SKM-1 treated with dmso at 0.1 percent for 144 hours (cell line): ENCODE measurements around the gene SEMA5A.

Experiments
- DNase-seq: peaks from one replicate; lab custom pipeline; 2025; ENCODE audit not compliant: unreplicated experiment; lab: John Stamatoyannopoulos, UW

The SEMA5A gene

GRCh38 chr5:9051779-9052178, 494.1 kb downstream of the SEMA5A start:
- DNase-seq = no peak

DNA sequence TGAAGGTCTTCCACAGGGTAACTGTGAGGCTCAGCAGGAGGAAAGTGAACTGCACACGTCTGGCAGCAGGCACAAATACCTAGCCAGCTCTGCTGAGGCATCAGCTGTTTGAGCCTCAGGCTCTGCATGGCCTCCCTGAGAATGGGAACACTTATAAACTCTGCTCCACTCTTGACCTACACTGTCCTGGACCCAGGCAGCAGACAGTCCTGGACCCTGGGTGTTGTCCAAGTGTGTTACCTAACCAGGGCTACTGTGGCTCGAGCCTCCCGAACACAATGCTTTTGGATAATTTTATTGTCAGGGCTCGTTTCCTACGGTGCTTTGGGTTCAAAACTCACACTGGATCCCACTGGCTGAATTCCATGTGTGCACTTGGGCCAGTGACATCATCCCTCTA, 497.9 kb downstream of the SEMA5A start:
- DNase-seq = no peak

GRCh38 chr5:9046756-9047481, 499.0 kb downstream of the SEMA5A start:
- no peak for DNase-seq

GRCh38 chr5:9045946-9046345, 499.9 kb downstream of the SEMA5A start:
- no peak for DNase-seq

DNA sequence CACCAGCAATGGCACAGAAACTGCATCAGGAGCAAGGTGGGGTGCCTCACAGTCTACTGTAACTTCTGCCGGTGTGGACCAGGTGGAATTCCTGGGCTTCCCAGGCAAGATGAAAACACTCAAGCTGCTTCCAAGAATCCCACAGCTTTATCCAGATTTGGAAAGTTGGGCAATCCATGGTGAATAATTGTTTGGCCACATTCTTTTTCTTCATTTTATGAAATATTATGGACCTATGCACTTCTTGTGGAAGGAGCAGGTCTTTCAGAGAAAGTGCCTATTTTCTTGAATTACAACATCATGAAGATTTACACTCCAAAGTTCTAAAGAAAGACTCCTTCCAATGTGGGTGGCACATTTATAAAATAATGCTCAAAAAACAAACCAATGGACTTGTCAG, 503.6 kb downstream of the SEMA5A start:
- no peak for DNase-seq

DNA sequence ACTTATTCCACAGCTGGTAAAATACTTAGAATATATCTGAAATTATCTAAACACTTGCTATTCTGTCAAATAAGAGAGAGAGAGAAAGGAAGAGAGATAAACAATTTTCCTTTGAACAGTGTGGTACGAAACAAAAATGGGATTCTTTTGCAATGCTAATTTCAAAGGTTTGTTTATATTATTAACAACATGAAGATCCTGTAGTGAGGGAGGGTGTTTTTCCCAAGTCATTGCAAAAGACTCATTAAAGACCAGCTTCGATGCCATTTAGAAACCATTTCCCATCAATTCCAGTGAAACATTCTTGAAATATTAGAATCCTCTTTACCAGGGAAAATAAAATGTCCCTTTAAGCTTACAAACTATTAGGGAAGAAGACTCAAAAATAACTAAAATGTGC, 505.4 kb downstream of the SEMA5A start:
- DNase-seq = no peak

DNA sequence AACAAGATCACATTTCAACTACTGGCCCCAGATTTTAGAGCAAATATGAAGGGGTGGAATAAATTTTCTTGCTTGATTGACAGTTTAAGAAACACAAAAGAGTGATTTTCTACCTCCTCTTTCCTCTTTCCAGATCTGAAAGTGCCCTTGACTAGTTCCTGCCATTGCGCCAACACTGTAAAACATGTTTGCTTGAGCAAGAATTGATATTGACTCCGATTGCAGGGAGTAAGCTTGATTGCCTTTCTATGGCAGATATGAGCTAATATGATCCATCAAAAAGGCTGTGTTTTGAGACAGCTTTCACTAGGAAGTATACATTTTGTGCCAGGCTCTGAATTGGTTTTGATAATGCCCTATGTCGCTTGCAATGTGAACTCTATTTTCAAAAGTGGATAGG, 508.8 kb downstream of the SEMA5A start:
- DNase-seq = no peak

- no peak for DNase-seq
These were observed 510.5 kb downstream of the SEMA5A start for GRCh38 chr5:9035346-9035745.

- no peak for DNase-seq
These were observed 511.2 kb downstream of the SEMA5A start for GRCh38 chr5:9034649-9035048.

DNA sequence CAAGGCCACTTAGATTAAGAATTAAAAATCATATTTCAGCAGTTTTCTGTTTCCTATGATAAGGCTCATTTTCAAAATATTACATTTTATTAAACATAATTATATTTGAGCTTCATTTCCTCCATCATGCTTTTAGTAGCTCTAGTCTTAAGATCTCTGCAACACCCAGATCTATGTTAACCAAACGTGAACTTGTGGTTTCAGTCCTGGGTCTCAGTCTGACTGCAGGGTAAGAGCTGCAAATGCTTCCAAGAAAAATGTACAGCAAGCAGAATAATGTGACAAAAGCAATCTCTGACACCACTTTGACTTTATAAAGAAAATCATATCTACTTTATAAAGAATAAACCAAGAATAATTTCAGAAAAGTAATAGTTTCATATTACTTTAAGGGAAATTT, 512.4 kb downstream of the SEMA5A start:
- no peak for DNase-seq

DNA sequence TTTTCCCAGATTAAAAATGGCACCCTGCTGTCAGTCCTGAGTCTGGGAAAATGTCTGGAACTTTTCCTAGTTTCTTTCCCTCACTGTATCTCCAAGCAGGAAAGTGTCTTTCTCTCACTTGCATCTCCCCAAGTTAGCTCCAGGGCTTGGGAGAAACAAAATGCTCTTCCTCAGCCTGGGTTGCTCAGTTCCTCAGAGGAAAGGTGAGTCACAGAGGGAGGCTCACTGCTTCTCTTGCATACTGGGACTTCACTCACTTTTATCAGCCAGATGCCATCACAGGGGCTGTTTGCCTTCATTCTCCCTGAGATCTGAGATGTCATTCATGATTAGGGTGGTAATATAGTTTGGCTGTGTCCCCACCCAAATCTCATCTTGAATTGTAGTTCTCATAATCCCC, 519.9 kb downstream of the SEMA5A start:
- no peak for DNase-seq

DNA sequence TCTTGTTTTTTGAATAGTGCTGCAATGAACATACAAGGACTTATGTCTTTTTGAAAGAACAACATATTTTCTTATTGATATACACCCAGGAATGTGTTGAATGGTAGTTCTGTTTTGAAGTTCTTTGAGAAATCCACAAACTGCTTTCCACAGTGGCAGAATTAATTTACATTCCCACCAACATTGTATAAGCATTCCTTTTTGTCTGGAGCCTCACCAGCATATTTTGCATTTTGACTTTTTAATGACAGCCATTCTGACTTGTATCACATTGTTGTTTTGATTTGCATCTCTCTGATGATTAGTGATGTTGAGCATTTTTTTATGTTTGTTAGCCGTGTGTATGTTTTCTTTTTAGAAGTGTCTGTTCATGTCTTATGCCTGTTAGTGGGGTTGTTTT, 524.9 kb downstream of the SEMA5A start:
- no peak for DNase-seq

DNA sequence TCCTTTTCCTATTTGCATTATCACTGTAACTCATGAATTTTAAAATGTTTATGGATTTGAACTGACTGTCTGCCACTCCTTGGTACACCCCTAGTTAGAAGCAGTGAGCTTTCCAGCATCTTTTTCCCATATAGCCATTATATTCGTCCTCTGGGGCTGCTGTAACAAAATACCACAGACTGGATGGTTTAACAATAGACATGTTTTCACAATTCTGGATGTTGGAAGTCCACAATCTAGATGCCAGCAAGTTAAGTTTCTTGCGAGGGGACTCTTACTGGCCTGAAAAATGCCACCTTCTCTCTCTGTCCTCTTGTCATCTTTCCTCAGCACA, 530.0 kb downstream of the SEMA5A start:
- DNase-seq = no peak

- no peak for DNase-seq
These were observed 530.5 kb downstream of the SEMA5A start for GRCh38 chr5:9015260-9015936.

- no peak for DNase-seq
These were observed 532.7 kb downstream of the SEMA5A start for GRCh38 chr5:9013147-9013546.

DNA sequence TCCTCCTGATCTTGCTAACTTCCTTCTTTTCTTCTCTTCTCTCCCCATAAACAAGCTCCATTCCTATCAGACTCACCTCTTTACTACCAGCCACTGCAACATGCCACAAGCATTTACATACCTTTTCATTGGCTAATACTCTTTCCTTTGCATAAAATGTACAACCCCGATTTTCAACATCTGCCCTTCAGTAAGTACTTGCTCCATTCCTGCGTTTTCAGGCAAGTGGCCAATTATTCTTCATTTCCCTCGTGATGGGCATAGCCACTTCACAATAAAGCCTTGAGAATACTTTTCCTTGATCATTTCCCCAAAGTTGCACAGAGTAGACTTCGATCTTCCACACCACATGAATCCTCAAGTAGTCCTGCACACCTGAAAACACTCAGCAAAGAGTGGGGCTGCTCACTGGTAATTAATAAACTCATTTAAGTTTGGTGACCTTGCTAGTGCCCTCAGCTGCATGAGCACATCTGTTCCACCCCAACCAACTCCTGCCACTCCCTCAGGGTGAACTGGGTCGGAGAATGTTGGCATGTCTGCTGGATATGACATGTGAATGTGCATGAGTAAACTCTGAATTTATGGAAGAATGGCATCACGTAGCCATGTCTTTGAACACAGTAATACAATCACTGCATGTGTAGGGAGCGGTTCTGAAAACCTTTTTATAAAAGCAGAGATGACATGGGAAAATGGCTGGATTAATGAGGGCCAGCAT, 535.8 kb downstream of the SEMA5A start:
- DNase-seq = no peak

- DNase-seq = no peak
These were observed 548.3 kb downstream of the SEMA5A start for GRCh38 chr5:8997542-8998070.

DNA sequence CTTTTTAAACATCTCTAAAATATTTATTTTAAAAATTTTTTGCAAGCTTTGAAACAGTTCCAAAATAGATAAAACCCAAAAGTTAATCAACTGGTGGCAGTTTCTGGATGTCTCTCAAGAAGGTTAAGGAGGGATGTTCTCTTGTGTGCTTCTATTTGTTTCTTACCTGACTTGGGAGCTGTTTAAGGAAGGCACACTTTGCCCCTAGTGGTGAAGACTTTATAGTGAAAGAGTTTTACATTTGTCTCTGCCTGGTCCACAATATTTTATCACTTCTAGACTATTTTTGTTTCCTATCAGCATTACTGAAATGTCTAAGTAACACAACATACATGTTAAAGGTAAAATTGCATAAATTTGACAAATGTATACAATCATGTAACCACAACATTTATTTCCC, 552.8 kb downstream of the SEMA5A start:
- no peak for DNase-seq
